C4-2B (cell line): ENCODE measurements around the gene NBDY.

ENCODE experiments used
- ZFX ChIP-seq: fragments of 450-650 bp; IDR thresholded peaks from 2 replicates; pipeline ENCODE4 v1.6.1; 2017
- TF ChIP-seq, protein P1 (sequence below): fragments of 450-650 bp; conservative IDR thresholded peaks from 2 replicates; pipeline ENCODE4 v1.5.1; 2017; ENCODE audit warnings: mild to moderate bottlenecking

DNA sequence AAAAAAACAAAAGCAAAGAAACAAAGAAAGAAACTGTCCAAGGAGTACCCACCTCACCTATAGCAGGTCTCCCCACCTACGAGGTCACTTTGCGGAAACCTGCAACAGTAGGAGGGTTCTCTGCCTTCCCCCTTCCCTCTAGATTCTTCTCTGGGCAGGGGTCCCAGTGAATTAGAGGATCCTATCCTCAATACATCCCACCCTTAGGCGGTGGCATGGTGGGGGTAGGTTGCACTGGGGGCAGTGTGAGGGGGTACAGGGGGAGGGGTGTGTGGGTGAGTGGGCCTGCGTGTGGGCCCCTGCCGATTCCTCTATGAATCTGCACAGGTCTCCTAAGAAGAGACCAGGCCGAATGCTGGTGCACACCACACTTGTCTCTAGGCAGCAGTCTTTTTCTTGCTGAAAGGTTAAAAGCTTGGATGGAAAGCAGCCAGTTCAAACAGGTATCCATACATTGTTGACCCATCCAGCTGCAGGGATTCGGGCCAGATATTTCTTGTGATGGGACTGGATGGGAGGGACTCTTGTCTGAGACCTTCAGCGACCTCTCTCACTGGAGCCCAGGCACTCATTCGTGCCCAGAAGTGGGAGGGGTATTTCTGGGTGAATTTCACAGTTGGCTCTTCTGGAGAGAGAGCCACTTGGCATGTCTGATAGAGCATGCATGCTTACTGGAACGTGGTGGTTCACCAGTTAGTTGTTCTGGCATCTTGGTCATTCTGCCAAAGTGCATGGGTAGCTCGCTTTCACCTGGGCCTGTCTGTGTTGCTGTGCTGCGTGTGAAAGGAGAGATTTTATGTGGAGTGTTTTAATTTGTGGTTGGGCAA lies 65.6 kb downstream of the NBDY start:
- TF ChIP-seq, protein P1, sequence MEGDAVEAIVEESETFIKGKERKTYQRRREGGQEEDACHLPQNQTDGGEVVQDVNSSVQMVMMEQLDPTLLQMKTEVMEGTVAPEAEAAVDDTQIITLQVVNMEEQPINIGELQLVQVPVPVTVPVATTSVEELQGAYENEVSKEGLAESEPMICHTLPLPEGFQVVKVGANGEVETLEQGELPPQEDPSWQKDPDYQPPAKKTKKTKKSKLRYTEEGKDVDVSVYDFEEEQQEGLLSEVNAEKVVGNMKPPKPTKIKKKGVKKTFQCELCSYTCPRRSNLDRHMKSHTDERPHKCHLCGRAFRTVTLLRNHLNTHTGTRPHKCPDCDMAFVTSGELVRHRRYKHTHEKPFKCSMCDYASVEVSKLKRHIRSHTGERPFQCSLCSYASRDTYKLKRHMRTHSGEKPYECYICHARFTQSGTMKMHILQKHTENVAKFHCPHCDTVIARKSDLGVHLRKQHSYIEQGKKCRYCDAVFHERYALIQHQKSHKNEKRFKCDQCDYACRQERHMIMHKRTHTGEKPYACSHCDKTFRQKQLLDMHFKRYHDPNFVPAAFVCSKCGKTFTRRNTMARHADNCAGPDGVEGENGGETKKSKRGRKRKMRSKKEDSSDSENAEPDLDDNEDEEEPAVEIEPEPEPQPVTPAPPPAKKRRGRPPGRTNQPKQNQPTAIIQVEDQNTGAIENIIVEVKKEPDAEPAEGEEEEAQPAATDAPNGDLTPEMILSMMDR: no peak
- TF ChIP-seq ZFX: no peak
